ENCODE measurements around the gene FYN.

The FYN gene

DNA sequence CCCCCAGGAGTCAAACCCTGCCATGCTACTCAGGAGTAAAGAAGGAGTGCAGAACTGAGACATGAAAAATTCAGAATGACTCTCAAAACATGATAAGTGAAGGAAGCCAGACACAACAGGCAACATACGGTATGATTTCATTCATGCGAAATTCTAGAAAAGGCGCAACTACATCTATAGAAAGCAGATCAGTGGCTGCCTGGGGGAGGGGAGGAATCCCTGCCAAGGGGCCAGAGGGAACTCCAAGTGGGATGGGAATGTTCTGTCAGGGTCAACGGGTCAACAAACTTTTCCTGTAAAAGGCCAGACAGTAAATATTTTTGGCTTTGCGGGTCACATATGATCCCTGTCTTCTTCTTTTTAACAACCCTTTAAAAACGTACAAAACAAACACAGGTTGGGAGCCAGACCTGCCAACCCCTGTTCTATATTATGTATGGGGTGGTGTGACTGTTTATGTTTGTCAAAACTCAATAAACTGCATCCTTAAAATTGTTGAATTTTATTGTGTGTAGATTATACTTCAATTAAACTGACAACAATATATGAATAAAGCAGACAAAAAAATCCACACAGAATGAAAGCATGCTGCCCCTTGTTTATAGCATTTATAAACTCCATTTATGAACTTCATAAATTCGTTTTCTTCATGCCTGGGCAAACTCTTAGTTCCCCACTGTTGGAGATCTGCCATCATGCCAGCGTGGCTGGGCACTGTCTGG, 211.0 kb downstream of the FYN start:
- Histone ChIP-seq H3K27me3 (ENCODE audit: control insufficient read depth, insufficient read depth, low read length) (no peaks in the 10 kb centered on the region), H3K27ac (ENCODE audit: low read length) (no peak overlapping the region), H3K9me3 (ENCODE audit: control insufficient read depth, low read depth, low read length) (no peaks in the 10 kb centered on the region), H3K4me1 (ENCODE audit: control insufficient read depth, low read depth, low read length) (peaks cover 36% of the 10 kb centered on the region), H3K9ac (ENCODE audit: low read length) (peak overlapping the region; percentile 18), H3K36me3 (ENCODE audit: control insufficient read depth, low read depth, low read length) (no peaks in the 10 kb centered on the region), H3K4me3 (ENCODE audit: low read length) (peak overlapping the region; percentile 28)

GRCh38 chr6:111661541-111662061, 211.7 kb downstream of the FYN start:
- H3K4me3 ChIP-seq (ENCODE audit: low read length): peak overlapping the region; percentile 28
- no peaks in the 10 kb centered on the region for H3K36me3 ChIP-seq (ENCODE audit: control insufficient read depth, low read depth, low read length)
- peaks cover 36% of the 10 kb centered on the region for H3K4me1 ChIP-seq (ENCODE audit: control insufficient read depth, low read depth, low read length)
- no peaks in the 10 kb centered on the region for H3K9me3 ChIP-seq (ENCODE audit: control insufficient read depth, low read depth, low read length)
- no peaks in the 10 kb centered on the region for H3K27me3 ChIP-seq (ENCODE audit: control insufficient read depth, insufficient read depth, low read length)
- H3K27ac ChIP-seq (ENCODE audit: low read length): no peak overlapping the region
- peak overlapping the region; percentile 18 for H3K9ac ChIP-seq (ENCODE audit: low read length)

DNA sequence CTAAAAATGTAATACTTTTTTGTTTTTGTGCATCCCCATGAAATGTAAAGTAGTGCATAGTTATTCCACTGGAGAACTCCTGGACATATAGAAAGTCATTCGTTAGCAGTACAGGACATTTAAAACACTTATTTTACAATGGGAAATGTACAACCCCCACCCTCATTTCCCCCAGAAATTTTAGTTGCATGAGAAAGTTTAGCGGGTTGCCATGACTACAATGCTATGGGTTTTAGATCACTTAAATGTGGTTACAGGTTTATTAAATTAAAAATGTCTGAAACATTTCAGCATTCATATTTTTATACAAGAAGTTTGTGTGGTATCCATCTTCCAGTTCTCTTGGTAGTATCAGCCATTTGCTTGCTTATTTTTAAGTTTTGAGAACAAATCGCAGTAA, 212.7 kb downstream of the FYN start:
- Histone ChIP-seq H3K27ac (ENCODE audit: low read length) (no peak overlapping the region), H3K4me1 (ENCODE audit: control insufficient read depth, low read depth, low read length) (peaks cover 36% of the 10 kb centered on the region), H3K4me3 (ENCODE audit: low read length) (no peak overlapping the region), H3K9ac (ENCODE audit: low read length) (no peak overlapping the region), H3K9me3 (ENCODE audit: control insufficient read depth, low read depth, low read length) (no peaks in the 10 kb centered on the region), H3K36me3 (ENCODE audit: control insufficient read depth, low read depth, low read length) (no peaks in the 10 kb centered on the region), H3K27me3 (ENCODE audit: control insufficient read depth, insufficient read depth, low read length) (no peaks in the 10 kb centered on the region)

- no peak overlapping the region for H3K9ac ChIP-seq (ENCODE audit: low read length)
- no peaks in the 10 kb centered on the region for H3K9me3 ChIP-seq (ENCODE audit: control insufficient read depth, low read depth, low read length)
- H3K4me1 ChIP-seq (ENCODE audit: control insufficient read depth, low read depth, low read length): peaks cover 42% of the 10 kb centered on the region
- no peak overlapping the region for H3K4me3 ChIP-seq (ENCODE audit: low read length)
- H3K27me3 ChIP-seq (ENCODE audit: control insufficient read depth, insufficient read depth, low read length): no peaks in the 10 kb centered on the region
- H3K36me3 ChIP-seq (ENCODE audit: control insufficient read depth, low read depth, low read length): no peaks in the 10 kb centered on the region
- H3K27ac ChIP-seq (ENCODE audit: low read length): no peak overlapping the region
Observed at GRCh38 chr6:111658462-111659154, 214.6 kb downstream of the FYN start.

DNA sequence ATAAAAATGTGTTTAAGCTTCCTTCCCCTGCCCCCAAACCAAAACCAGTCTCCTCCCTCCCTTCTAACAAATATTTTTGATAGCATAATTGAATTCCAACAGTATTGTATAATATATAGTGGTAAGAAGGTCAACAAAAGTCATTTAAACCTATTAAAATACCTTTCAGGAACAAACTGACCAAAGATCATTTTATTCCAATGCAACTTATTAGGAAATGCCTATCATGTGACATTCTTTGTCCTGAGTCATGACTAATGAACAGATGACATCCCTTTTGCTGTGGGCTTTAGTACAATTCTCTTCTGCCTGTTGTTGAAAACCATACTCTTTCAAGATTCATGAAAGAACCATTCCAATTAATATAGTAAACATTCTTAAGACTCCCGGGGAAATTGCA, 216.1 kb downstream of the FYN start:
- Histone ChIP-seq H3K27ac (ENCODE audit: low read length) (no peak overlapping the region), H3K4me1 (ENCODE audit: control insufficient read depth, low read depth, low read length) (peaks cover 35% of the 10 kb centered on the region), H3K9ac (ENCODE audit: low read length) (no peak overlapping the region), H3K36me3 (ENCODE audit: control insufficient read depth, low read depth, low read length) (no peaks in the 10 kb centered on the region), H3K4me3 (ENCODE audit: low read length) (no peak overlapping the region), H3K9me3 (ENCODE audit: control insufficient read depth, low read depth, low read length) (no peaks in the 10 kb centered on the region), H3K27me3 (ENCODE audit: control insufficient read depth, insufficient read depth, low read length) (no peaks in the 10 kb centered on the region)

GRCh38 chr6:111653979-111654378, 219.3 kb downstream of the FYN start:
- Histone ChIP-seq H3K27ac (ENCODE audit: low read length) (no peak overlapping the region), H3K9ac (ENCODE audit: low read length) (no peak overlapping the region), H3K9me3 (ENCODE audit: control insufficient read depth, low read depth, low read length) (no peaks in the 10 kb centered on the region), H3K4me3 (ENCODE audit: low read length) (no peak overlapping the region), H3K36me3 (ENCODE audit: control insufficient read depth, low read depth, low read length) (no peaks in the 10 kb centered on the region), H3K4me1 (ENCODE audit: control insufficient read depth, low read depth, low read length) (peaks cover 18% of the 10 kb centered on the region), H3K27me3 (ENCODE audit: control insufficient read depth, insufficient read depth, low read length) (no peaks in the 10 kb centered on the region)

- no peak overlapping the region for H3K4me3 ChIP-seq (ENCODE audit: low read length)
- no peaks in the 10 kb centered on the region for H3K9me3 ChIP-seq (ENCODE audit: control insufficient read depth, low read depth, low read length)
- no peak overlapping the region for H3K9ac ChIP-seq (ENCODE audit: low read length)
- no peak overlapping the region for H3K27ac ChIP-seq (ENCODE audit: low read length)
- peaks cover 18% of the 10 kb centered on the region for H3K4me1 ChIP-seq (ENCODE audit: control insufficient read depth, low read depth, low read length)
- H3K36me3 ChIP-seq (ENCODE audit: control insufficient read depth, low read depth, low read length): no peaks in the 10 kb centered on the region
- no peaks in the 10 kb centered on the region for H3K27me3 ChIP-seq (ENCODE audit: control insufficient read depth, insufficient read depth, low read length)
Observed at GRCh38 chr6:111653434-111653833, 219.8 kb downstream of the FYN start.

GRCh38 chr6:111652156-111652555, 221.1 kb downstream of the FYN start:
- Histone ChIP-seq H3K4me1 (ENCODE audit: control insufficient read depth, low read depth, low read length) (peaks cover 18% of the 10 kb centered on the region), H3K27ac (ENCODE audit: low read length) (no peak overlapping the region), H3K36me3 (ENCODE audit: control insufficient read depth, low read depth, low read length) (no peaks in the 10 kb centered on the region), H3K9ac (ENCODE audit: low read length) (no peak overlapping the region), H3K9me3 (ENCODE audit: control insufficient read depth, low read depth, low read length) (no peaks in the 10 kb centered on the region), H3K4me3 (ENCODE audit: low read length) (no peak overlapping the region), H3K27me3 (ENCODE audit: control insufficient read depth, insufficient read depth, low read length) (no peaks in the 10 kb centered on the region)

DNA sequence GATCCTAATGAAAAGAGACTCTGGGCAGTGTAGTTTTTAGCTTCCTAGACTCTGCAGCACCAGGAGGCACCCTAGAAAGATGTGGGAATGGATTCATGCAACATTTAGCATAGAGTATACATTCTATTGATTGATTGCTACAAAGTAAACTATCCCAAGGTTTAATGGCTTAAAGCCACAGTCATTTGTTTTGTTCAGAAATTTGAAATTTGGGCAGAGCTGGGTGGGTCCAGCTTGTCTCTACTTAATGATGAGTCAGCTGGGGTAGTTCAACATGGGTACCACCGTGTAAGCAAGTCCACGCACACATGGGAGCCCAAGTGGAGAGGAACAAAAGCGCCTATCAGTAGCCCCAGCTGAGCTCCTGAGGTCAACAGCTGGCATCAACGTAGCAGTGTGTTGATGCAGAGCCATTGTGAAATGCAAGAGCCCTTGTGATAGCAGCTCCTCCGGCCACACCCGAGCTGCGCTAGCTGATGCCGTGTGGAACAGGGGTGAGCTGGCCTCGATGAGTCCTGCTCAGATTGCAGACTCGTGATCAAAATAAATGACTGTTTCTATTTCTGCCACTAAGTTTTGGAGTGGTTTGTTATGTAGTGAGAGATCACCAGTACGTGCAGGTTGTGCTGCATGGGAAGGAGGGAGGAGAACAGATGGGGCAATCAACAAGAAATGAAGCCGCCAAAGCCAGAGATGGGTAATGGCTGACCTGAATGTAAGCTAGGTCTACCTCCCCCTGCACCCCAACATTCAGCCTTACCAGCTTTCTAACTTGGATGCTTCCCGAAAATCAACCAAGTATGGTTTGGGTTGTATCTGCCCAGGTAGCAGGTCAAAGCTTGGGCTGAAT, 221.8 kb downstream of the FYN start:
- no peak overlapping the region for H3K27ac ChIP-seq (ENCODE audit: low read length)
- H3K9me3 ChIP-seq (ENCODE audit: control insufficient read depth, low read depth, low read length): no peaks in the 10 kb centered on the region
- H3K4me3 ChIP-seq (ENCODE audit: low read length): no peak overlapping the region
- no peaks in the 10 kb centered on the region for H3K27me3 ChIP-seq (ENCODE audit: control insufficient read depth, insufficient read depth, low read length)
- H3K4me1 ChIP-seq (ENCODE audit: control insufficient read depth, low read depth, low read length): peaks cover 18% of the 10 kb centered on the region
- H3K9ac ChIP-seq (ENCODE audit: low read length): no peak overlapping the region
- no peaks in the 10 kb centered on the region for H3K36me3 ChIP-seq (ENCODE audit: control insufficient read depth, low read depth, low read length)

DNA sequence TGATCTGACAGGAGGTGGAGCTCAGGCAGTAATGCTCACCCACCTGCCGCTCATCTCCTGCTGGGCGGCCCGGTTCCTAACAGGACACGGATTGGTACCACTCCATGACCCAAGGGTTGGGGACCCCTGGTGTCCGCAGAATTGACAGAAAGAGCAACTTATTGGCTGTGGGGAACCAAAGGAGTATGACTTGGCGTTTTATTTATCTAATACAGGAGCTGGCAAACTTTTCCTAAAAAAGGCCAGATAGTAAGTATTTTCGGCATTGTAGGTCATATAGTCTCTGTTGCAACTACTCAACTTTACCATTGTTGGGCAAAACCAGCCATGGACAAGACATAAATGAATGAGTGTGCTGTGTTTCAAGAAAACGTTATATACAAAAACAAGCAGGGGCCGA, 223.2 kb downstream of the FYN start:
- peaks cover 18% of the 10 kb centered on the region for H3K4me1 ChIP-seq (ENCODE audit: control insufficient read depth, low read depth, low read length)
- H3K9me3 ChIP-seq (ENCODE audit: control insufficient read depth, low read depth, low read length): no peaks in the 10 kb centered on the region
- no peak overlapping the region for H3K4me3 ChIP-seq (ENCODE audit: low read length)
- H3K9ac ChIP-seq (ENCODE audit: low read length): no peak overlapping the region
- H3K27me3 ChIP-seq (ENCODE audit: control insufficient read depth, insufficient read depth, low read length): no peaks in the 10 kb centered on the region
- no peaks in the 10 kb centered on the region for H3K36me3 ChIP-seq (ENCODE audit: control insufficient read depth, low read depth, low read length)
- no peak overlapping the region for H3K27ac ChIP-seq (ENCODE audit: low read length)

DNA sequence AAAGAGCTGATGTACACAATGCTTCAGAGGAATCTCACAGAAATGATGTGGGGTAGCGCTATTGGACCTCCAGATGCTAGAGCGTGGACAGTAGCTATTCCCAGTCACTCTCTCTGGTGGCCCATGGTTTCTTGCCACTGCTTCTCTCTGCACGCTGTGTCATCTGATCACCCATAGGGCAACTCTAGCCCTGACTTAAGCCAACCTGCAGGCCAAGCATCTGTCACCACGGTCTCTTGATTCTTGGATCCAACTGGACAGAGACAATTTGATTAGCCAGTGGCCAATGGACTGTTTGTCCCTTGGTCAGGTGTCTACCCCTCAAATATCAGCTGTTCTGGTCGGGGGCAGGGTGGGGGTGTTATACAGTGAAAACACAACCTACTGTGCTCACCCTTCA, 225.2 kb downstream of the FYN start:
- Histone ChIP-seq H3K9me3 (ENCODE audit: control insufficient read depth, low read depth, low read length) (no peaks in the 10 kb centered on the region), H3K9ac (ENCODE audit: low read length) (no peak overlapping the region), H3K27ac (ENCODE audit: low read length) (no peak overlapping the region), H3K4me1 (ENCODE audit: control insufficient read depth, low read depth, low read length) (peaks cover 1% of the 10 kb centered on the region), H3K27me3 (ENCODE audit: control insufficient read depth, insufficient read depth, low read length) (no peaks in the 10 kb centered on the region), H3K36me3 (ENCODE audit: control insufficient read depth, low read depth, low read length) (no peaks in the 10 kb centered on the region), H3K4me3 (ENCODE audit: low read length) (no peak overlapping the region)

Data from iPS-18a (cell line).